ELF-1 (cell line): Measurements from ENCODE around the gene VPS35.

ENCODE experiments used
- DNase-seq: peaks from one replicate; pipeline ENCODE4 v3.0.0-alpha.2; 2016; ENCODE audit warnings: low read depth, low spot score

Gene VPS35

GRCh38 chr16:46688654-46689364 lies at the start of gene VPS35:
Gene VPS35 (minus strand): TSS chr16:46689178. CDS start chr16:46689133, 45 bp downstream.
- DNase-seq = peak; percentile 99

GRCh38 chr16:46737621-46738214 lies 48.7 kb upstream of the VPS35 start:
- no peak for DNase-seq

- DNase-seq = peak; percentile 84
Measured at GRCh38 chr16:46736695-46737094, 47.7 kb upstream of the VPS35 start.

GRCh38 chr16:46733319-46733830 lies 44.4 kb upstream of the VPS35 start:
- no peak for DNase-seq

GRCh38 chr16:46732561-46732960 lies 43.6 kb upstream of the VPS35 start:
- no peak for DNase-seq

- no peak for DNase-seq
Measured at GRCh38 chr16:46731691-46732555, 42.9 kb upstream of the VPS35 start.

GRCh38 chr16:46730801-46731690 lies 42.1 kb upstream of the VPS35 start:
- DNase-seq = no peak

GRCh38 chr16:46730126-46730525 lies 41.1 kb upstream of the VPS35 start:
- DNase-seq = no peak

- peak; percentile 65 for DNase-seq
Measured at GRCh38 chr16:46729326-46729995, 40.5 kb upstream of the VPS35 start.

- no peak for DNase-seq
Measured at GRCh38 chr16:46728806-46729205, 39.8 kb upstream of the VPS35 start.

- no peak for DNase-seq
Measured at GRCh38 chr16:46727630-46728029, 38.7 kb upstream of the VPS35 start.

- DNase-seq = no peak
Measured at GRCh38 chr16:46727184-46727583, 38.2 kb upstream of the VPS35 start.

GRCh38 chr16:46721885-46722284 lies 32.9 kb upstream of the VPS35 start:
- no peak for DNase-seq

GRCh38 chr16:46720619-46721018 lies 31.6 kb upstream of the VPS35 start:
- DNase-seq = no peak

- no peak for DNase-seq
Measured at GRCh38 chr16:46719528-46719927, 30.6 kb upstream of the VPS35 start.

GRCh38 chr16:46718214-46718613 lies 29.2 kb upstream of the VPS35 start:
- no peak for DNase-seq

- no peak for DNase-seq
Measured at GRCh38 chr16:46717692-46718091, 28.7 kb upstream of the VPS35 start.

- no peak for DNase-seq
Measured at GRCh38 chr16:46715769-46716305, 26.9 kb upstream of the VPS35 start.

- no peak for DNase-seq
Measured at GRCh38 chr16:46714797-46715591, 26.0 kb upstream of the VPS35 start.

- DNase-seq = no peak
Measured at GRCh38 chr16:46713634-46714033, 24.7 kb upstream of the VPS35 start.
